Tibial nerve (tissue), 4 donors: ENCODE measurements around the gene PDE3A.

ENCODE experiments used
- CTCF ChIP-seq, 5 experiments: fragments of 200-600 bp in 3 of 5; fragments of 450-650 bp in 2 of 5; sonication (generic) in 3 of 5; IDR thresholded peaks; one replicate each; pipeline ENCODE4 v1.5.1; 2016 to 2019; ENCODE audit warnings: antibody characterized with exemption in 5 of 5, mild to moderate bottlenecking in 3 of 5, moderate library complexity in 2 of 5
- EP300 ChIP-seq, 2 donors: sonication (generic); formaldehyde crosslinking; IDR thresholded peaks; one replicate each; pipeline ENCODE4 v1.6.1; 2017; ENCODE audit warnings: antibody characterized with exemption in 2 of 2, mild to moderate bottlenecking in 1 of 2
- POLR2A ChIP-seq, 2 donors: fragments of 450-650 bp; IDR thresholded peaks; one replicate each; pipeline ENCODE4 v1.6.1; 2017; ENCODE audit warnings: antibody characterized with exemption in 2 of 2, mild to moderate bottlenecking in 2 of 2, moderate library complexity in 2 of 2

- TF ChIP-seq CTCF (IDR thresholded peaks at IDR 0.05) (no peak), EP300 (IDR thresholded peaks at IDR 0.05) (no peak), POLR2A (IDR thresholded peaks at IDR 0.05) (no peak)
These were observed 47.8 kb upstream of the PDE3A start for GRCh38 chr12:20320552-20320951.
